ENCODE data around the gene BCDIN3D. TPM values are rescaled to one million over a fixed set of nuclear protein-coding genes. Genes with fewer than 3 reads are reported as not detected.

Gene BCDIN3D
- total RNA-seq, 1 experiment from 2014 or later = 4.5 TPM

DNA sequence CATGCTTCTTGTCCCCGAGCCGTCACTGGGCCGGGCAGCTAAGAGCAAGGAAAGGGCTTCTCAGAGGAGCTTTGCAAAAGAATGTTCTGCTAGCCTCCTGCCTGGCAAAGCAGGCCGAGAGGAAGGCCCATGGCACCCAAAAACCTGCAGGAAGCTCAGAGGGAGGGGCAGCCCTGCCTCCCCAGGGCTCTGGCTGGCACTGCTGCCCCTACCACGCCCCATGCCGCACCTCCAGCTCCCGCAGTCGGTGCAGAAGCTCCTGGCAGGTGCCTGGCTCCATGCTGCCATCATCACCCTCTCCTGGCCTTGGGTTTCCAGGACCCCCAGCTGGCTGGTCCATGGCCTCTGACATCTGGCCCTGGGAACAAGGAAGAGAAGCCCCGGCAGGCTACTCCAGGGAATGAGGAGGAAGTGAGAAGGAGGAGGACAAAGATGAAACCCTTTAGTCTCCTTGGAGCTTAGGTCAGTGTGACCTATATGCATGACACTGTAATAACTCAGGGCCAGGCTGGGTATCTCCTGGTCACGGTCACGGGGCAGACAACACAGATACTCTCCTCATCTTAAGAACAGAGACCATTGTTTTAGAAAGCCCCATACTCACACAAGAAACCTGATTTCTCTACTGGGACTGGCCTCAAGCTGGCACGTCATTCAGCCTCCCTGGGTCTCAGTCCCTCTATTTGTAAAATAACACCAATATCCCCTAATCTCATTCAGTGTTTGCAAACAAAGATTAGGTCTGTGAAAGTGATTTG lies 39.0 kb downstream of the BCDIN3D start:
- intact Hi-C loops (cut with micrococcal nuclease) = no loop called here
- Histone ChIP-seq H3K27me3 (ENCODE audit: low read length) (no peaks in the 10 kb centered on the region), H3K9me3 (ENCODE audit: low read length) (no peaks in the 10 kb centered on the region), H3F3A (ENCODE audit: low read length, unreplicated experiment) (no peaks in the 10 kb centered on the region), H3K9ac (ENCODE audit: low read length) (no peak overlapping the region), H3K4me1 (ENCODE audit: insufficient read depth, low read length) (no peaks in the 10 kb centered on the region), H3K27ac (ENCODE audit: low read length) (no peak overlapping the region), H4K20me1 (ENCODE audit: low read length) (no peaks in the 10 kb centered on the region), H3K79me2 (ENCODE audit: low read length) (no peaks in the 10 kb centered on the region), H3K4me3 (ENCODE audit: low read length) (no peak overlapping the region), H2AFZ (ENCODE audit: low read length) (no peak overlapping the region), H3K36me3 (ENCODE audit: low read depth, low read length) (no peaks in the 10 kb centered on the region), H3K4me2 (ENCODE audit: low read length) (no peak overlapping the region), H3K9me2 (replicated peaks; ENCODE audit: low read length) (no peaks in the 10 kb centered on the region)
- POLR2A ChIA-PET (ENCODE audit: unreplicated experiment) = no interaction called here
- TF ChIP-seq EZH2 (IDR thresholded peaks at IDR 0.05; ENCODE audit: low read length, unreplicated experiment) = no peak
- no TSS peak for BruUV-seq (replicated peaks)
- CTCF ChIA-PET = no interaction called here
- no peak for DNase-seq
- no peak for ATAC-seq

- DNase-seq (no peak), ATAC-seq (no peak)
- Histone ChIP-seq H3K27ac (ENCODE audit: low read length) (no peak overlapping the region), H3K79me2 (ENCODE audit: low read length) (no peaks in the 10 kb centered on the region), H3K9me3 (ENCODE audit: low read length) (no peaks in the 10 kb centered on the region), H3K4me3 (ENCODE audit: low read length) (no peak overlapping the region), H2AFZ (ENCODE audit: low read length) (no peak overlapping the region), H4K20me1 (ENCODE audit: low read length) (no peaks in the 10 kb centered on the region), H3K36me3 (ENCODE audit: low read depth, low read length) (no peaks in the 10 kb centered on the region), H3F3A (ENCODE audit: low read length, unreplicated experiment) (no peaks in the 10 kb centered on the region), H3K9me2 (replicated peaks; ENCODE audit: low read length) (no peaks in the 10 kb centered on the region), H3K27me3 (ENCODE audit: low read length) (no peaks in the 10 kb centered on the region), H3K9ac (ENCODE audit: low read length) (no peak overlapping the region), H3K4me1 (ENCODE audit: insufficient read depth, low read length) (no peaks in the 10 kb centered on the region), H3K4me2 (ENCODE audit: low read length) (no peak overlapping the region)
- intact Hi-C loops (cut with micrococcal nuclease) = no loop called here
- BruUV-seq (replicated peaks) = no TSS peak
- TF ChIP-seq EZH2 (IDR thresholded peaks at IDR 0.05; ENCODE audit: low read length, unreplicated experiment) = no peak
- no peak for TF ChIP-seq EZH2phosphoT487 (IDR thresholded peaks at IDR 0.05; ENCODE audit: borderline replicate concordance, low read length)
- TF ChIP-seq, protein P1, sequence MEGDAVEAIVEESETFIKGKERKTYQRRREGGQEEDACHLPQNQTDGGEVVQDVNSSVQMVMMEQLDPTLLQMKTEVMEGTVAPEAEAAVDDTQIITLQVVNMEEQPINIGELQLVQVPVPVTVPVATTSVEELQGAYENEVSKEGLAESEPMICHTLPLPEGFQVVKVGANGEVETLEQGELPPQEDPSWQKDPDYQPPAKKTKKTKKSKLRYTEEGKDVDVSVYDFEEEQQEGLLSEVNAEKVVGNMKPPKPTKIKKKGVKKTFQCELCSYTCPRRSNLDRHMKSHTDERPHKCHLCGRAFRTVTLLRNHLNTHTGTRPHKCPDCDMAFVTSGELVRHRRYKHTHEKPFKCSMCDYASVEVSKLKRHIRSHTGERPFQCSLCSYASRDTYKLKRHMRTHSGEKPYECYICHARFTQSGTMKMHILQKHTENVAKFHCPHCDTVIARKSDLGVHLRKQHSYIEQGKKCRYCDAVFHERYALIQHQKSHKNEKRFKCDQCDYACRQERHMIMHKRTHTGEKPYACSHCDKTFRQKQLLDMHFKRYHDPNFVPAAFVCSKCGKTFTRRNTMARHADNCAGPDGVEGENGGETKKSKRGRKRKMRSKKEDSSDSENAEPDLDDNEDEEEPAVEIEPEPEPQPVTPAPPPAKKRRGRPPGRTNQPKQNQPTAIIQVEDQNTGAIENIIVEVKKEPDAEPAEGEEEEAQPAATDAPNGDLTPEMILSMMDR (conservative IDR thresholded peaks at IDR 0.05; ENCODE audit: low read depth, low read length) = no peak
- ChIA-PET CTCF (interaction anchor here (0.7 kb wide), 1 partner anchor 310 kb away, joined by 3 read pairs; the partner anchor contains the start of gene COX14), POLR2A (ENCODE audit: unreplicated experiment) (interaction anchor here (0.6 kb wide), 1 partner anchor 1024 kb away, joined by 6 read pairs; no protein-coding TSS in a partner anchor)
Measured at GRCh38 chr12:49801141-49802063, 41.5 kb downstream of the BCDIN3D start.

DNA sequence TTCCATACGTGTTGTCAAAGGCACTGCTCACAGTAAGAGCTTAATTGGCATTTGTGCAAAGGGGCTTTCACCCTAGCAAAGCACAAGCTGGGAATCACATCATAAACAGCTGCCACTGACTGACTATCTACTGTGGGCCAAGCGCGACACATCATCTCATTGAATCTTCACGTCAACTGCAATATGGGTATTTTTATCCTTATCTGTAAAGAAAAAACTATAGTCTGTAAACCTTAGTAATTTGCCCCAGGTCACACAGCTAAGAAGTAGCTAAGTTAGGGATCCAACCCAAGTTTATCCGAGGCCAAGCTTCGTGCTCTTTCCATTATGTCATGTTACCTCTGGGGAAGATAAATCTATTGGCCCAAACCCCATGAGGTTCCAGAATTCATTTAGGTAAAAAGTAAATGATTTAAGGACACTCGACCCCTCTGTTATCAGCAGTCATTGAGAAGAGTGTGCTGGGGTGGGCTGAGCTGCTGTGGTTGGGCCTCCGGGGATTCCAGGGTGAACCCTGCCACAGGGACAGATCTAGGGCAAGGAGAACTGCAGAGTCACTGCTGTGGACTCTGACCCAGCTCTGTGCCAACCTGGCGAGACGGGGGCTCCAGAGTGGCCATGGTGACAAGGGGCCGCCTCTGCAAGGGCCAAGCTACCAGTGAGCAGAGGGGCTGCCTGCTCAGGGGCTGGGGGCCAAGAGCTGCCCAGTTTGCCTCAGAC lies 42.3 kb downstream of the BCDIN3D start:
- Histone ChIP-seq H3K27ac (ENCODE audit: low read length) (no peak overlapping the region), H3K9ac (ENCODE audit: low read length) (no peak overlapping the region), H3K9me2 (replicated peaks; ENCODE audit: low read length) (no peaks in the 10 kb centered on the region), H3K79me2 (ENCODE audit: low read length) (no peaks in the 10 kb centered on the region), H3K4me2 (ENCODE audit: low read length) (no peak overlapping the region), H4K20me1 (ENCODE audit: low read length) (no peaks in the 10 kb centered on the region), H3K27me3 (ENCODE audit: low read length) (no peaks in the 10 kb centered on the region), H3K4me1 (ENCODE audit: insufficient read depth, low read length) (no peaks in the 10 kb centered on the region), H3K36me3 (ENCODE audit: low read depth, low read length) (no peaks in the 10 kb centered on the region), H2AFZ (ENCODE audit: low read length) (no peak overlapping the region), H3K9me3 (ENCODE audit: low read length) (no peaks in the 10 kb centered on the region), H3K4me3 (ENCODE audit: low read length) (no peak overlapping the region), H3F3A (ENCODE audit: low read length, unreplicated experiment) (no peaks in the 10 kb centered on the region)
- BruUV-seq (replicated peaks) = no TSS peak
- ChIA-PET CTCF (no interaction called here), POLR2A (ENCODE audit: unreplicated experiment) (interaction anchor here (0.6 kb wide), 1 partner anchor 1025 kb away, joined by 6 read pairs; no protein-coding TSS in a partner anchor)
- intact Hi-C loops (cut with micrococcal nuclease) = no loop called here
- ATAC-seq (no peak), DNase-seq (no peak)
- no peak for TF ChIP-seq EZH2phosphoT487 (IDR thresholded peaks at IDR 0.05; ENCODE audit: borderline replicate concordance, low read length)
- TF ChIP-seq, protein P1 (conservative IDR thresholded peaks at IDR 0.05; ENCODE audit: low read depth, low read length) = no peak
- TF ChIP-seq EZH2 (IDR thresholded peaks at IDR 0.05; ENCODE audit: low read length, unreplicated experiment) = no peak
